ENCODE measurements around the gene VGLL4. TPM values are rescaled to one million over a fixed set of nuclear protein-coding genes. Genes with fewer than 3 reads are reported as not detected.

The VGLL4 gene
- polyA plus RNA-seq, 2 of the 4 experiments (the other 2 are of a cell fraction): 24.7 to 28.1 TPM

DNA sequence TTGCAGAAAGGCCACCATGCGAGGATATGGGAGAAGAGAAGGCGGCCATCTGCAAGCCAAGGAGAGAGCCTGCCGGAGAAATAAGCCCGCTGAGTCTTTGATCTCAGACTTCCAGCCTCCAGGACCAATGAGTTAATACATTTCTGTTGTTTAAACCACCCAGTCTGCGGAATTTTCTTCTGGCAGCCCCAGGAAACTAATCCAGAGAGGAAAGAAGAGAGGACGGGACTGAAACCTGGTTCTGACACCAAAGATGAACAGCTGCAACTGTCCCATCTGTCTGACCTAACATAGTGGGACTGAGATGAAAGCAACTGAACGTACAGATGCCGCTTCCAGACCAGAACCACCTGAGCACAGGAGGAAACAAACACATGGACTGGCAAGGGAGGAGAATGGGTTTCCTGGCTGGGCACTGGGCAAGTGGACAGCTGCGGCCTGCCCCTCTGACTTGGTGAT lies 32.3 kb downstream of the VGLL4 start:
- Histone ChIP-seq H3K27ac (no peak overlapping the region), H3K4me1 (no peaks in the 10 kb centered on the region), H3K9me3 (no peaks in the 10 kb centered on the region), H3K4me2 (no peak overlapping the region), H3K4me3 (no peak overlapping the region)
- WGBS (ENCODE audit: missing lambda C conversion rate): 94% methylated on average over 9 of the region's 9 CpGs
- ChIA-PET CTCF (no interaction called here), POLR2A (no interaction called here)
- FAIRE-seq: no peak
- no peak for TF ChIP-seq BCL3 (IDR thresholded peaks at IDR 0.05)
- TF ChIP-seq POLR2AphosphoS2 (conservative IDR thresholded peaks at IDR 0.05; ENCODE audit: low read length): no peak
- TF ChIP-seq NR3C1 (IDR thresholded peaks at IDR 0.05): no peak
- TF ChIP-seq SMC3 (IDR thresholded peaks at IDR 0.05): no peak
- no peak for TF ChIP-seq MAFK (IDR thresholded peaks at IDR 0.05; ENCODE audit: partially characterized antibody)
- no peak for TF ChIP-seq RCOR1 (IDR thresholded peaks at IDR 0.05; ENCODE audit: low read depth, low read length)
- no peak for TF ChIP-seq FOXS1 (CRISPR knock-in tag; IDR thresholded peaks at IDR 0.05)
- no peak for TF ChIP-seq NFE2L2 (conservative IDR thresholded peaks at IDR 0.05; ENCODE audit: low read length)
- TF ChIP-seq ZNF302 (CRISPR knock-in tag; IDR thresholded peaks at IDR 0.05): no peak
- TF ChIP-seq PHF8 (IDR thresholded peaks at IDR 0.05; ENCODE audit: borderline replicate concordance, low read depth): no peak
- TF ChIP-seq CBX2 (IDR thresholded peaks at IDR 0.05; ENCODE audit: borderline replicate concordance, low read depth): no peak
- no peak for TF ChIP-seq HDAC2 (IDR thresholded peaks at IDR 0.05)
- TF ChIP-seq RNF2 (IDR thresholded peaks at IDR 0.05; ENCODE audit: borderline replicate concordance, low read depth): no peak
- TF ChIP-seq JUN (IDR thresholded peaks at IDR 0.05): no peak
- TF ChIP-seq EP300 (IDR thresholded peaks at IDR 0.05): no peak
- TF ChIP-seq CHD4 (IDR thresholded peaks at IDR 0.05; ENCODE audit: borderline replicate concordance): no peak
- TF ChIP-seq MYC (IDR thresholded peaks at IDR 0.05; ENCODE audit: borderline replicate concordance, low read length): no peak
- no peak for TF ChIP-seq TFCP2L1 (CRISPR knock-in tag; IDR thresholded peaks at IDR 0.05)
- TF ChIP-seq, protein P1, sequence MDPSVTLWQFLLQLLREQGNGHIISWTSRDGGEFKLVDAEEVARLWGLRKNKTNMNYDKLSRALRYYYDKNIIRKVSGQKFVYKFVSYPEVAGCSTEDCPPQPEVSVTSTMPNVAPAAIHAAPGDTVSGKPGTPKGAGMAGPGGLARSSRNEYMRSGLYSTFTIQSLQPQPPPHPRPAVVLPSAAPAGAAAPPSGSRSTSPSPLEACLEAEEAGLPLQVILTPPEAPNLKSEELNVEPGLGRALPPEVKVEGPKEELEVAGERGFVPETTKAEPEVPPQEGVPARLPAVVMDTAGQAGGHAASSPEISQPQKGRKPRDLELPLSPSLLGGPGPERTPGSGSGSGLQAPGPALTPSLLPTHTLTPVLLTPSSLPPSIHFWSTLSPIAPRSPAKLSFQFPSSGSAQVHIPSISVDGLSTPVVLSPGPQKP (IDR thresholded peaks at IDR 0.05; ENCODE audit: low read depth, low read length): no peak
- TF ChIP-seq HMGXB4 (CRISPR knock-in tag; IDR thresholded peaks at IDR 0.05; ENCODE audit: borderline replicate concordance): no peak
- DNase-seq (ENCODE audit: low read depth in 1 of 2, low spot score in 1 of 2): no peak
- no peak for ATAC-seq

DNA sequence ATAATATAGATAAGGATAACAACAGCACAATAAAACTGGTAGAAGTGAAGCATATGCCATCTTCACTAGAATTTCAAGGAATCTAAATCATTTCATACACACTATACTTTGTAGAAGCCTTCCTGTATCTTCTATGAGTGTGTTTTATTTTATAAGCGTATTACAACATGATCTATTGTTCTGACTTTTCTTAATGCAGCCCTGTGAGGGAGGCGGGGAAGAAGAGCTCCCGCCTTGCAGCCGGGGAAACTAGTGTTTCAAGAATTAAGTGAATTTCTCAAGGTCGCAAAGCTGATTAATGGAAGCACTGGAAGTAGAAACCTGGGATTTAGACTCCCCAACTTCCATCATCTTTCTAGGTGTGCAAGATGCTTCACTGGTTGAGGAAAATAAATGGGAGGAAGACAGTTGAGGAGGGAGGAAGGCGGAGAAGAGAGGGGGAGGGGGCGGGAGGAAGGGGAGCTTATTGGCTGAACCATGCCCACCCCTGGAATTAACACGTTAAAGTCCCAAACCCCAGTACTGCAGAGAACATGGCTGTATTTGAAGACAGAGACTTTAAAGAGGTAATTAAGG lies 32.9 kb downstream of the VGLL4 start:
- POLR2A ChIA-PET: no interaction called here
- H3K4me2 ChIP-seq: no peak overlapping the region
- no peaks in the 10 kb centered on the region for H3K9me3 ChIP-seq
- 78% methylated on average over 7 of the region's 8 CpGs for WGBS (ENCODE audit: missing lambda C conversion rate)
- DNase-seq (ENCODE audit: low read depth in 1 of 2, low spot score in 1 of 2): no peak
- no peak for ATAC-seq
- no peaks in the 10 kb centered on the region for H3K4me1 ChIP-seq
- H3K4me3 ChIP-seq: no peak overlapping the region
- H3K27ac ChIP-seq: no peak overlapping the region
- CTCF ChIA-PET: interaction anchor here (1.2 to 1.3 kb wide), 2 partner anchors 41 to 233 kb away, joined by 3 to 5 read pairs; no protein-coding TSS in a partner anchor
- no peak for FAIRE-seq
- TF ChIP-seq E2F6 (IDR thresholded peaks at IDR 0.05; ENCODE audit: borderline replicate concordance, low read depth) (no peak), GATA3 (IDR thresholded peaks at IDR 0.05; ENCODE audit: borderline replicate concordance) (no peak), KDM1A (IDR thresholded peaks at IDR 0.05; ENCODE audit: low read depth) (no peak), NPAS2 (CRISPR knock-in tag; IDR thresholded peaks at IDR 0.05; ENCODE audit: borderline replicate concordance) (no peak), RCOR1 (IDR thresholded peaks at IDR 0.05; ENCODE audit: low read depth, low read length) (no peak), MYC (IDR thresholded peaks at IDR 0.05; ENCODE audit: borderline replicate concordance, low read length) (no peak), HDAC2 (IDR thresholded peaks at IDR 0.05) (no peak), PHF8 (IDR thresholded peaks at IDR 0.05; ENCODE audit: borderline replicate concordance, low read depth) (no peak), POLR2AphosphoS2 (conservative IDR thresholded peaks at IDR 0.05; ENCODE audit: low read length) (no peak), FOSL2 (IDR thresholded peaks at IDR 0.05) (no peak), FOSL2 (CRISPR knock-in tag; IDR thresholded peaks at IDR 0.05) (no peak), PBX3 (IDR thresholded peaks at IDR 0.05) (no peak), HMGXB4 (CRISPR knock-in tag; IDR thresholded peaks at IDR 0.05; ENCODE audit: borderline replicate concordance) (no peak), CHD4 (IDR thresholded peaks at IDR 0.05; ENCODE audit: borderline replicate concordance) (no peak), HOXB5 (CRISPR knock-in tag; IDR thresholded peaks at IDR 0.05) (no peak), RNF2 (IDR thresholded peaks at IDR 0.05; ENCODE audit: borderline replicate concordance, low read depth) (no peak)

Data from A549 (cell line).